ENCODE data around the gene ANXA8. TPM values are rescaled to one million over a fixed set of nuclear protein-coding genes. Genes with fewer than 3 reads are reported as not detected.
"Not testable (repeated sequence)": the region's sequence is repeated elsewhere in the genome, so short reads cannot be mapped to it uniquely, and the experiment has no call there.

ANXA8 gene
- total RNA-seq, 2 experiments from 2014 or later: not detected

DNA sequence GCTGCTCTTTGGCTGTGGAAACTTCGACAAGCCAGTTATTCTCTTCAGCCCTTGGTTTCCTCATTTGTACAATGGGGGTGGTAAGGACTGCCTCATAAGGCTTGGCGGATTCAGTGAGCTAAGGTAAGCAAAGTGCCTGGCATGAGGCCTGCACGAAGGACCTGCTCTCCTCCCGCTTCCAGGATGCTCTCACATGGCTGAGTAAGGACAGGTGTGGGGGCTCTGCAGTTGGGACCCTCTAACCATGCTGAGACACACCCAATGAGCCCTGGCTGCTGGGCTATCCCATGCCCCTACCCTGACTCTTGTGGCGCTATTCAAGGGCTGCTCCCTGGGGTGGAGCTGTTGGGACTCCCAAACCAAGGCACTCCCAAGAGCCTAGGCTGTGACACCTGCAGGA lies 8.8 kb downstream of the ANXA8 start:
- BruUV-seq (replicated peaks); H3K27ac ChIP-seq (ENCODE audit: low read depth, low read length, poor library complexity, severe bottlenecking); POLR2A ChIA-PET: not testable (repeated sequence)

DNA sequence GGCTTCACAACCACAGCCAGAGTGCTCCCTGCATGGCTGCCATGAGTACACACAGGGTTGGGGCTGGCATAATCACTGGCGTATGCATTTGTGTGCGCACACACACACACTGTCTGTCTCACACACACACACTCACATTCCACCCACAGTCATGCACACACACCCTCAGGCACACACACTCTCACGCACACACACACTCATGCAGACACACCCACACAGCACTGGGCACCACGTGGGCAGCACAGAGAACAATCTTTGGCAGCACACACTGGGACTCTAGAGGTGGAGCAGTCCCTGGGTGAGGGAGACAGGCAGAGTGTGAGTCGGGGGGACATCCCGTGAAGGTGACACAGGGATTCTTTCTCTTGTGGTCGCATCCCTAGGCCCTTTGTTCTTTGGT lies 10.4 kb downstream of the ANXA8 start:
- not testable (repeated sequence) for BruUV-seq (replicated peaks); DNase-seq (ENCODE audit: low spot score)

More for the DNA sequence above, 8.8 kb downstream of the ANXA8 start:
- H3K4me1 ChIP-seq (ENCODE audit: insufficient read depth, low read length, poor library complexity, severe bottlenecking); CTCF ChIA-PET (ENCODE audit: unreplicated experiment); intact Hi-C loops (cut with micrococcal nuclease; ENCODE audit: unreplicated experiment); H3K4me2 ChIP-seq (ENCODE audit: low read length); DNase-seq (ENCODE audit: low spot score); H3K9me3 ChIP-seq (ENCODE audit: low read length); H3K4me3 ChIP-seq (ENCODE audit: low read depth, low read length, poor library complexity, severe bottlenecking); H3K9me2 ChIP-seq (ENCODE audit: insufficient read depth, low read length); H3K79me2 ChIP-seq (ENCODE audit: insufficient read depth, low read depth, low read length); H3K36me3 ChIP-seq (ENCODE audit: insufficient read depth, low read length); H4K20me1 ChIP-seq (ENCODE audit: insufficient read depth, low read length); H2AFZ ChIP-seq (ENCODE audit: low read length): not testable (repeated sequence)

DNA sequence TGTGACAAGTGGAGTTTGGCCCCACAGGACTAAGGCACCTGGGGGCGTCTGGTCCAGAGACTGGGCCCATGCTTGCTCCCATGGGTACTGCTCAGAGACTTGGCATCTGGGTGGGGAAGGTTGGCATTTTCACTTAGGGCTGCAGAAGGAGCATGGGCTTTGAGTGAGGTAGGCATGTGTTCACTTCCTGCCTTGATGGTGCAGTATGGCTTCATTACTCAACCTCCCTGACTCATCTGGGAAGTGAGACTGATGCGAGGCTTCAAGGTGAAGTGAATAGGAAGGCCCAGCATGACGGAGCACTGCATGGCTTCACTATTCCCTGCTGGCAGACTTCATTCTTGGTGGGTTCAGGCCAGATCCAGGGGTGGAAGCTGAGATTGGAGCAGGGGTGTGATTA lies 11.3 kb downstream of the ANXA8 start:
- H3K27ac ChIP-seq (ENCODE audit: low read depth, low read length, poor library complexity, severe bottlenecking); H3K36me3 ChIP-seq (ENCODE audit: insufficient read depth, low read length); H3K4me2 ChIP-seq (ENCODE audit: low read length); BruUV-seq (replicated peaks); H3K79me2 ChIP-seq (ENCODE audit: insufficient read depth, low read depth, low read length); H3K9me2 ChIP-seq (ENCODE audit: insufficient read depth, low read length); intact Hi-C loops (cut with micrococcal nuclease; ENCODE audit: unreplicated experiment); CTCF ChIA-PET (ENCODE audit: unreplicated experiment); H3K4me3 ChIP-seq (ENCODE audit: low read depth, low read length, poor library complexity, severe bottlenecking); H3K4me1 ChIP-seq (ENCODE audit: insufficient read depth, low read length, poor library complexity, severe bottlenecking); DNase-seq (ENCODE audit: low spot score); POLR2A ChIA-PET; H2AFZ ChIP-seq (ENCODE audit: low read length); H3K9me3 ChIP-seq (ENCODE audit: low read length); H4K20me1 ChIP-seq (ENCODE audit: insufficient read depth, low read length): not testable (repeated sequence)

More for the DNA sequence above, 10.4 kb downstream of the ANXA8 start:
- H4K20me1 ChIP-seq (ENCODE audit: insufficient read depth, low read length); H3K4me2 ChIP-seq (ENCODE audit: low read length); intact Hi-C loops (cut with micrococcal nuclease; ENCODE audit: unreplicated experiment); H3K4me3 ChIP-seq (ENCODE audit: low read depth, low read length, poor library complexity, severe bottlenecking); POLR2A ChIA-PET; H3K9me3 ChIP-seq (ENCODE audit: low read length); H3K9me2 ChIP-seq (ENCODE audit: insufficient read depth, low read length); H3K36me3 ChIP-seq (ENCODE audit: insufficient read depth, low read length); H3K27ac ChIP-seq (ENCODE audit: low read depth, low read length, poor library complexity, severe bottlenecking); H3K4me1 ChIP-seq (ENCODE audit: insufficient read depth, low read length, poor library complexity, severe bottlenecking); H3K79me2 ChIP-seq (ENCODE audit: insufficient read depth, low read depth, low read length); H2AFZ ChIP-seq (ENCODE audit: low read length); CTCF ChIA-PET (ENCODE audit: unreplicated experiment): not testable (repeated sequence)

DNA sequence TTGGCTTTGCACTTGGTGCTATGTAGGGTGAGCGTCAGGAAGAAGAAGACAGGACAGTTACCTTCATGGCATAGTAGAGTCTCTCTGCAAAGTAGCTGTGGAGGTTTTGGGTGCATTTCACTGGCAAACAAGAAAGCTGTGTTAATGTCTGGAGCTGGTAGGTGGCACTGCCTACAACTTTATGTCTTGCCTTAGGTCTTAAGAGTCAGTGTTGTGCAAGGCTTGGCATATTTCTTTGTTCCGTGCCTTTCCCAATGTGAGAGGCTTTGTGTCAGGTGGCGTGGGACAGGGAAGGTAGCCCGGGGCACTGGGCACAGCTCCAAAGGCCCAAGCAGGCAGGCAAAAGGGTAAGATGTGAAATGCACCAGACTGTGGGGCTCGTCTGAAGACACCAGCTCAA lies 11.8 kb downstream of the ANXA8 start:
- DNase-seq (ENCODE audit: low spot score); H2AFZ ChIP-seq (ENCODE audit: low read length); BruUV-seq (replicated peaks); H3K4me2 ChIP-seq (ENCODE audit: low read length); H3K27ac ChIP-seq (ENCODE audit: low read depth, low read length, poor library complexity, severe bottlenecking); H3K79me2 ChIP-seq (ENCODE audit: insufficient read depth, low read depth, low read length); intact Hi-C loops (cut with micrococcal nuclease; ENCODE audit: unreplicated experiment); CTCF ChIA-PET (ENCODE audit: unreplicated experiment); POLR2A ChIA-PET; H3K4me3 ChIP-seq (ENCODE audit: low read depth, low read length, poor library complexity, severe bottlenecking); H3K36me3 ChIP-seq (ENCODE audit: insufficient read depth, low read length); H3K9me3 ChIP-seq (ENCODE audit: low read length); H3K9me2 ChIP-seq (ENCODE audit: insufficient read depth, low read length); H4K20me1 ChIP-seq (ENCODE audit: insufficient read depth, low read length); H3K4me1 ChIP-seq (ENCODE audit: insufficient read depth, low read length, poor library complexity, severe bottlenecking): not testable (repeated sequence)

DNA sequence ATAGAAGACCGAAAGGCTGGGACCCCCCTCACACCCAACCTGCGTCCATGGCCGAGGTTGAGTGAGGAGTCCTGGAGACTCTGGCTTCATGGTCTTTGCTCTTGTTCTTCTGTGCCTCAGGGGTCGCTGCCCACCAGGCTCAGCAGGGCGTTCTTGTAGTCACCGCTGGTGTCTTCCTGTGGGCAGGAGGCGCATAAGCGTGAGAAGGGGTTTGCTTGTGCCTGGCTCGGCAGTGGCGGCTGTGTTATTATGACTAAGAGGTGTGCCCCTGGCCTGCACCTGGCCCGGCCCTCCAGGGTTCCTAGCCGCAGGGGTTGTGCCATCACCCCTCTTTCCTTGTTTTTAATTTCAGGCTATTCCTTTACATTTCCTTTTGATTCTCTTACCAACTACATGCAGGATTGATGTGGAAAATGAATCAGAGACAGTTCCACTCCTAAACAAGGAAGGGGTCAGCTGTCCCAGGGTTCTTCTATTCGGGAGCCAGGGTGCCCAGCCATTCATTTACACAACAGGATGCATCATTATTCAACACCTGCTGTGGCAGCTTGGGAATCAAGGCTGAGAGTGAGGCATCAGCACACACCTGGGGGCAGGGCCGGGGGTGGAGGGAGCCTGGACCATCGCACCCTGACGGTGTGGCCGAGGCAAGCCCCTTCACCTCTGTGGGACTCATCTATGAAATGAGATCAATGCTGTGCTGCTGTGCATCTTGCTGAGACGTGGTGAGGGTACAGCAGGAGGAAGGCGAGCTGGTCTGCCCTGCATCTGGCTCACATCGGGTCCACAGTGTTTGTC lies 15.0 kb downstream of the ANXA8 start:
- H3K4me1 ChIP-seq (ENCODE audit: insufficient read depth, low read length, poor library complexity, severe bottlenecking); H3K79me2 ChIP-seq (ENCODE audit: insufficient read depth, low read depth, low read length); H3K4me2 ChIP-seq (ENCODE audit: low read length); H4K20me1 ChIP-seq (ENCODE audit: insufficient read depth, low read length); intact Hi-C loops (cut with micrococcal nuclease; ENCODE audit: unreplicated experiment); DNase-seq (ENCODE audit: low spot score); H2AFZ ChIP-seq (ENCODE audit: low read length); H3K9me3 ChIP-seq (ENCODE audit: low read length); H3K4me3 ChIP-seq (ENCODE audit: low read depth, low read length, poor library complexity, severe bottlenecking); POLR2A ChIA-PET; H3K36me3 ChIP-seq (ENCODE audit: insufficient read depth, low read length); CTCF ChIA-PET (ENCODE audit: unreplicated experiment); H3K9me2 ChIP-seq (ENCODE audit: insufficient read depth, low read length); BruUV-seq (replicated peaks); H3K27ac ChIP-seq (ENCODE audit: low read depth, low read length, poor library complexity, severe bottlenecking): not testable (repeated sequence)

DNA sequence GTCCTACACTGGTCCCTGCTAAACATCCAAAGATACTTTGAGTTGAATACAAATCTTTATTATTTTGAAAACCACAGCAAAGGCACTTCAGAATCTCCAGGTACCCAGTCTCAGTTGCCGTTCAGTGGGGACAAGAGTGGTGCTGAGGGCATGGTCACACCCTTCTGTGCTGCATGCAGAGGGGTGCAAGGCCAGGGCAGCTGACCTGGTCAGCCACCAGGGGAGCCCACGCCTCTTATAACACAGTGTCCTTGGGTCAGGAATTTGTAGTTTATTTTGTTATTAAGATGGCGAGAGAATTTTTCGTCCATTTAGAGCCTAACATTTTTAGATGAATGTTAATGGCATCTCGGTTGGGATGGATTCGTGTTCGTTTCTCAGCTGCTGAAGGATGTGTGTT lies 16.0 kb downstream of the ANXA8 start:
- H2AFZ ChIP-seq (ENCODE audit: low read length); H3K27ac ChIP-seq (ENCODE audit: low read depth, low read length, poor library complexity, severe bottlenecking); H3K4me1 ChIP-seq (ENCODE audit: insufficient read depth, low read length, poor library complexity, severe bottlenecking); CTCF ChIA-PET (ENCODE audit: unreplicated experiment); H3K79me2 ChIP-seq (ENCODE audit: insufficient read depth, low read depth, low read length); POLR2A ChIA-PET; BruUV-seq (replicated peaks); H4K20me1 ChIP-seq (ENCODE audit: insufficient read depth, low read length); H3K4me3 ChIP-seq (ENCODE audit: low read depth, low read length, poor library complexity, severe bottlenecking); H3K4me2 ChIP-seq (ENCODE audit: low read length); H3K9me2 ChIP-seq (ENCODE audit: insufficient read depth, low read length); DNase-seq (ENCODE audit: low spot score); intact Hi-C loops (cut with micrococcal nuclease; ENCODE audit: unreplicated experiment); H3K36me3 ChIP-seq (ENCODE audit: insufficient read depth, low read length); H3K9me3 ChIP-seq (ENCODE audit: low read length): not testable (repeated sequence)

Data from OCI-LY7 (cell line).